GM23338 (cell line): ENCODE data around the gene MICAL3. TPM values are rescaled to one million over a fixed set of nuclear protein-coding genes. Genes with fewer than 3 reads are reported as not detected.

Experiments
- ATAC-seq: fragments of 200-7000 bp; cut with Tn5 transposase; 3 replicates; pipeline ENCODE4 v1.9.1; 2020
- DNase-seq: peaks from one replicate; pipeline ENCODE4 v3.0.0-alpha.2; 2015; ENCODE audit warnings: low spot score
- H2AFZ ChIP-seq: fragments of 200-600 bp; sonication (generic); 2 replicates; pipeline ENCODE4 v1.8.0; 2016; ENCODE audit warnings: antibody characterized with exemption, mild to moderate bottlenecking, moderate library complexity
- H3F3A ChIP-seq: fragments of 200-600 bp; sonication (generic); replicated peaks from 2 replicates; pipeline ENCODE4 v1.8.0; 2017; ENCODE audit warnings: antibody characterized with exemption, mixed run types, low read depth
- H3K27ac ChIP-seq: fragments of 200-600 bp; sonication (generic); 2 replicates; pipeline ENCODE4 v1.6.1; 2016; ENCODE audit warnings: low read depth
- H3K27me3 ChIP-seq: fragments of 200-600 bp; sonication (generic); 2 replicates; pipeline ENCODE4 v1.8.0; 2016; ENCODE audit warnings: mild to moderate bottlenecking, mixed run types, moderate library complexity; ENCODE audit not compliant: insufficient read depth
- H3K36me3 ChIP-seq: fragments of 200-600 bp; sonication (generic); 2 replicates; pipeline ENCODE4 v1.8.0; 2016; ENCODE audit warnings: mild to moderate bottlenecking; ENCODE audit not compliant: insufficient read depth
- H3K4me1 ChIP-seq: fragments of 200-600 bp; sonication (generic); 2 replicates; pipeline ENCODE4 v1.8.0; 2016; ENCODE audit warnings: mild to moderate bottlenecking, moderate library complexity; ENCODE audit not compliant: insufficient read depth
- H3K4me2 ChIP-seq: fragments of 200-600 bp; sonication (generic); 2 replicates; pipeline ENCODE4 v1.7.1; 2017; ENCODE audit warnings: mixed run types
- H3K4me3 ChIP-seq: fragments of 200-600 bp; sonication (generic); 2 replicates; pipeline ENCODE4 v1.6.1; 2016; ENCODE audit warnings: mixed run types
- H3K79me2 ChIP-seq: fragments of 200-600 bp; sonication (generic); replicated peaks from 2 replicates; pipeline ENCODE4 v1.8.0; 2017; ENCODE audit warnings: mild to moderate bottlenecking; ENCODE audit not compliant: insufficient read depth
- H3K9me2 ChIP-seq: fragments of 200-600 bp; sonication (generic); 2 replicates; pipeline ENCODE4 v1.8.0; 2017; ENCODE audit not compliant: insufficient read depth
- H4K20me1 ChIP-seq: fragments of 200-600 bp; sonication (generic); replicated peaks from 2 replicates; pipeline ENCODE4 v1.8.0; 2017; ENCODE audit warnings: mild to moderate bottlenecking; ENCODE audit not compliant: insufficient read depth
- H3K27ac Mint-ChIP-seq: 2 replicates; pipeline ENCODE4 v1.8.0; 2020; ENCODE audit warnings: inconsistent platforms, mild to moderate bottlenecking, moderate library complexity, mixed read lengths
- H3K27me3 Mint-ChIP-seq: 3 replicates; pipeline ENCODE4 v1.8.0; 2022; ENCODE audit warnings: low read depth, mild to moderate bottlenecking, moderate library complexity, mixed read lengths, inconsistent platforms; ENCODE audit not compliant: insufficient read depth, poor library complexity
- H3K36me3 Mint-ChIP-seq: 3 replicates; pipeline ENCODE4 v1.8.0; 2021; ENCODE audit warnings: low read depth, mild to moderate bottlenecking, inconsistent platforms, moderate library complexity, mixed read lengths
- H3K4me1 Mint-ChIP-seq: 3 replicates; pipeline ENCODE4 v1.8.0; 2020; ENCODE audit warnings: mild to moderate bottlenecking, inconsistent platforms, mixed read lengths
- H3K4me3 Mint-ChIP-seq: 3 replicates; pipeline ENCODE4 v1.8.0; 2021; ENCODE audit warnings: moderate library complexity, mild to moderate bottlenecking, inconsistent platforms, mixed read lengths
- H3K9me3 Mint-ChIP-seq: 3 replicates; pipeline ENCODE4 v1.8.0; 2020; ENCODE audit warnings: moderate library complexity, mild to moderate bottlenecking, inconsistent platforms, mixed read lengths
- CREB1 ChIP-seq: fragments of 250-450 bp; sonication (Bioruptor Pico); IDR thresholded peaks from 2 replicates; pipeline ENCODE4 v1.5.0; 2020; ENCODE audit warnings: low read depth, mild to moderate bottlenecking, moderate library complexity
- CTCF ChIP-seq, 2 experiments: fragments of 200-600 bp in 1 of 2; sonication (generic) in 1 of 2; conservative IDR thresholded peaks; 2 replicates each; pipeline versions ENCODE4 v1.5.1 to v1.6.1; 2016 to 2017; ENCODE audit warnings: antibody characterized with exemption in 2 of 2, low read depth in 2 of 2, mild to moderate bottlenecking in 2 of 2, moderate library complexity in 1 of 2
- JUNB ChIP-seq: IDR thresholded peaks from one replicate; pipeline ENCODE4 v1.6.1; 2016; ENCODE audit warnings: antibody characterized with exemption; ENCODE audit not compliant: unreplicated experiment
- NANOG ChIP-seq: IDR thresholded peaks from 2 replicates; pipeline ENCODE4 v1.6.1; 2016; ENCODE audit warnings: antibody characterized with exemption, borderline replicate concordance
- POLR2AphosphoS5 ChIP-seq: IDR thresholded peaks from 2 replicates; pipeline ENCODE4 v1.6.1; 2016; ENCODE audit warnings: antibody characterized with exemption, low read depth
- REST ChIP-seq: IDR thresholded peaks from one replicate; pipeline ENCODE4 v1.6.1; 2018; ENCODE audit warnings: antibody characterized with exemption; ENCODE audit not compliant: unreplicated experiment
- ZNF331 ChIP-seq: fragments of 250-450 bp; sonication (Bioruptor Pico); IDR thresholded peaks from 2 replicates; pipeline ENCODE4 v1.5.0; 2020; ENCODE audit warnings: low read depth, mild to moderate bottlenecking, moderate library complexity
- polyA plus RNA-seq: library from polyadenylated mRNA; unstranded; fragments of >200 nt; fragmentation: Nextera tagmentation; extraction: Ambion mirVana; gene quantifications from 2 replicates; pipeline ENCODE4 v1.2.1, GENCODE V29; 2016
- total RNA-seq: library from RNA; depleted of rRNA; stranded (reverse); fragments of >200 nt; shearing (Covaris generic); gene quantifications from 2 replicates; pipeline ENCODE4 v1.2.3, GENCODE V29; 2014

The MICAL3 gene
- total and polyA plus RNA-seq, 2 experiments from 2014 or later = 10.1 to 33.9 TPM

- TF ChIP-seq REST = no peak
- TF ChIP-seq CTCF (conservative IDR thresholded peaks at IDR 0.05; ENCODE audit: low read depth in 2 of 2) = no peak
- TF ChIP-seq ZNF331 (CRISPR knock-in tag) = no peak
- TF ChIP-seq JUNB = no peak
These were observed 151.9 kb downstream of the MICAL3 start (continued) for GRCh38 chr22:17872471-17872870.

GRCh38 chr22:17871726-17872458 lies 152.5 kb downstream of the MICAL3 start:
- ATAC-seq (no peak), DNase-seq (no peak)
- no peaks in the 10 kb centered on the region for H3K36me3 ChIP-seq
- no peak overlapping the region for H3K4me2 ChIP-seq
- no peak overlapping the region for H3K27ac ChIP-seq
- H3K9me2 ChIP-seq = no peaks in the 10 kb centered on the region
- H3K4me3 Mint-ChIP-seq = no peak overlapping the region
- H3K4me3 ChIP-seq = no peak overlapping the region
- H3F3A ChIP-seq = no peaks in the 10 kb centered on the region
- H4K20me1 ChIP-seq = peaks cover 30% of the 10 kb centered on the region
- H3K9me3 Mint-ChIP-seq = no peaks in the 10 kb centered on the region
- H3K27ac Mint-ChIP-seq = no peak overlapping the region
- H3K27me3 ChIP-seq = peaks cover 27% of the 10 kb centered on the region
- no peak overlapping the region for H2AFZ ChIP-seq
- no peaks in the 10 kb centered on the region for H3K4me1 Mint-ChIP-seq
- no peaks in the 10 kb centered on the region for H3K4me1 ChIP-seq
- peaks cover 29% of the 10 kb centered on the region for H3K27me3 Mint-ChIP-seq
- H3K36me3 Mint-ChIP-seq = peaks cover 48% of the 10 kb centered on the region
- H3K79me2 ChIP-seq = no peaks in the 10 kb centered on the region
- TF ChIP-seq JUNB (no peak), REST (no peak), CTCF (conservative IDR thresholded peaks at IDR 0.05; ENCODE audit: low read depth in 2 of 2) (no peak), CREB1 (CRISPR knock-in tag) (no peak), NANOG (no peak), POLR2AphosphoS5 (no peak)
